CD14-positive monocyte (primary cell): ENCODE data around the gene HAP1. TPM values are rescaled to one million over a fixed set of nuclear protein-coding genes. Genes with fewer than 3 reads are reported as not detected.

ENCODE experiments used
- DNase-seq, 3 donors: peaks; one replicate each; pipeline ENCODE4 v3.0.0-alpha.2; 2011 to 2022
- H2AFZ ChIP-seq: 2 replicates; pipeline ENCODE4 v1.6.0; 2012; ENCODE audit warnings: mild to moderate bottlenecking, low read depth, low read length, inconsistent platforms; ENCODE audit not compliant: insufficient read depth, poor library complexity, severe bottlenecking
- H3K27ac ChIP-seq, 2 donors: 1 replicate in 1 of 2; 2 replicates in 1 of 2; pipeline ENCODE4 v1.5.1; 2012 to 2013; ENCODE audit warnings: low read length in 2 of 2, control low read depth in 1 of 2, inconsistent platforms in 1 of 2, low read depth in 1 of 2, mild to moderate bottlenecking in 1 of 2
- H3K27me3 ChIP-seq, 2 donors: one replicate each; pipeline versions ENCODE4 v1.6.0 to v1.6.1; 2011 to 2013; ENCODE audit warnings: low read length in 2 of 2; ENCODE audit not compliant: control insufficient read depth in 2 of 2, insufficient read depth in 2 of 2
- H3K36me3 ChIP-seq, 2 donors: replicated peaks in 1 of 2; 1 replicate in 1 of 2; 2 replicates in 1 of 2; pipeline versions ENCODE4 v1.5.1 to v1.6.1; 2012 to 2013; ENCODE audit warnings: low read length in 2 of 2, control low read depth in 1 of 2, inconsistent platforms in 1 of 2, mild to moderate bottlenecking in 1 of 2; ENCODE audit not compliant: insufficient read depth in 2 of 2, control insufficient read depth in 1 of 2
- H3K4me1 ChIP-seq, 2 donors: 1 replicate in 1 of 2; 2 replicates in 1 of 2; pipeline versions ENCODE4 v1.5.1 to v1.6.1; 2012 to 2013; ENCODE audit warnings: low read length in 2 of 2, control low read depth in 1 of 2, inconsistent platforms in 1 of 2, mild to moderate bottlenecking in 1 of 2, moderate library complexity in 1 of 2; ENCODE audit not compliant: insufficient read depth in 2 of 2, control insufficient read depth in 1 of 2
- H3K4me2 ChIP-seq: replicated peaks from 2 replicates; pipeline ENCODE3; 2012; ENCODE audit warnings: low read length, moderate library complexity, mild to moderate bottlenecking; ENCODE audit not compliant: poor library complexity, severe bottlenecking; ENCODE audit errors: extremely low read depth
- H3K4me3 ChIP-seq, 3 experiments: fragments of 200-600 bp in 1 of 3; sonication (generic) in 1 of 3; replicated peaks in 1 of 3; 1 replicate in 2 of 3; 2 replicates in 1 of 3; pipeline ENCODE4 v1.5.1; 2011 to 2013; ENCODE audit warnings: low read length in 3 of 3, mild to moderate bottlenecking in 3 of 3, control low read depth in 2 of 3, low read depth in 2 of 3, inconsistent platforms in 1 of 3, moderate library complexity in 1 of 3
- H3K79me2 ChIP-seq: 2 replicates; pipeline ENCODE4 v1.6.0; 2012; ENCODE audit warnings: mild to moderate bottlenecking, control low read depth, inconsistent platforms, low read length, moderate library complexity; ENCODE audit not compliant: insufficient read depth
- H3K9ac ChIP-seq: 2 replicates; pipeline ENCODE4 v1.6.0; 2017; ENCODE audit warnings: low read length, mild to moderate bottlenecking; ENCODE audit not compliant: insufficient read depth, poor library complexity, severe bottlenecking
- H3K9me3 ChIP-seq, 2 donors: replicated peaks in 1 of 2; 1 replicate in 1 of 2; 2 replicates in 1 of 2; pipeline versions ENCODE4 v1.5.1 to v1.6.1; 2012 to 2013; ENCODE audit warnings: low read length in 2 of 2, control low read depth in 1 of 2; ENCODE audit not compliant: control insufficient read depth in 1 of 2, insufficient read depth in 1 of 2
- H4K20me1 ChIP-seq: 2 replicates; pipeline ENCODE4 v1.6.0; 2012; ENCODE audit warnings: mild to moderate bottlenecking, low read length, control low read depth, moderate library complexity; ENCODE audit not compliant: insufficient read depth
- H3K27ac Mint-ChIP-seq, 7 donors: one replicate each; pipeline ENCODE4 v1.8.0; 2020; ENCODE audit warnings: mild to moderate bottlenecking in 7 of 7, mixed read lengths in 7 of 7, moderate library complexity in 6 of 7, inconsistent platforms in 2 of 7
- H3K27me3 Mint-ChIP-seq, 3 donors: one replicate each; pipeline ENCODE4 v1.8.0; 2021 to 2022; ENCODE audit warnings: low read depth in 3 of 3, mild to moderate bottlenecking in 3 of 3, mixed read lengths in 3 of 3, moderate library complexity in 3 of 3, inconsistent platforms in 1 of 3
- H3K36me3 Mint-ChIP-seq, 2 donors: one replicate each; pipeline ENCODE4 v1.8.0; 2020; ENCODE audit warnings: mixed read lengths in 2 of 2, inconsistent platforms in 1 of 2, mild to moderate bottlenecking in 1 of 2
- H3K4me1 Mint-ChIP-seq: one replicate; pipeline ENCODE4 v1.8.0; 2020; ENCODE audit warnings: mild to moderate bottlenecking, mixed read lengths
- H3K4me3 Mint-ChIP-seq, 2 donors: one replicate each; pipeline ENCODE4 v1.8.0; 2020; ENCODE audit warnings: mild to moderate bottlenecking in 2 of 2, mixed read lengths in 2 of 2, moderate library complexity in 1 of 2
- H3K9me3 Mint-ChIP-seq, 7 donors: one replicate each; pipeline ENCODE4 v1.8.0; 2020 to 2022; ENCODE audit warnings: mixed read lengths in 7 of 7, mild to moderate bottlenecking in 6 of 7, moderate library complexity in 6 of 7, inconsistent platforms in 2 of 7
- CTCF ChIP-seq: fragments of 200-600 bp; IDR thresholded peaks from one replicate; pipeline ENCODE4 v1.8.0; 2022; ENCODE audit warnings: antibody characterized with exemption, mild to moderate bottlenecking
- WGBS: methylation state at CpG from one replicate; pipeline ENCODE4 v1.1.5; 2013; ENCODE audit warnings: missing lambda C conversion rate; ENCODE audit not compliant: insufficient coverage; 5-methylcytosine and 5-hydroxymethylcytosine counted together
- intact Hi-C, 2 donors: fragments of 100-400 bp; cut with micrococcal nuclease; formaldehyde crosslinking; loops; one replicate each; pipeline versions ENCODE4 v1.15.0 to v1.15.1; 2023
- polyA plus RNA-seq, 3 donors: library from polyadenylated mRNA; depleted of rRNA in 1 of 3; unstranded in 2 of 3; stranded (reverse) in 1 of 3; fragments of 300-500 nt in 2 of 3; fragments of >200 nt in 1 of 3; fragmentation: Illumina TruSeq in 2 of 3; gene quantifications; 1 replicate in 2 of 3; 2 replicates in 1 of 3; pipeline ENCODE4 v1.2.3, GENCODE V29; 2012 to 2021

The HAP1 gene
- polyA plus RNA-seq, 3 donors: not detected

- no peaks in the 10 kb centered on the region for H3K36me3 ChIP-seq
- no peaks in the 10 kb centered on the region for H3K9me3 ChIP-seq
- 80% methylated on average over 12 of the region's 12 CpGs for WGBS
- intact Hi-C loops: no loop called here
- no peak overlapping the region for H3K27ac ChIP-seq
- H3K27me3 ChIP-seq: peaks cover 8 to 24% of the 10 kb centered on the region in 2 donors
- Mint-ChIP-seq H3K27me3 (peaks cover 25 to 35% (median 32%) of the 10 kb centered on the region in 3 donors), H3K4me3 (no peak overlapping the region), H3K4me1 (peaks cover 2% of the 10 kb centered on the region), H3K9me3 (peaks cover 0 to under 1% (median 0%) of the 10 kb centered on the region in 7 donors), H3K36me3 (no peaks in the 10 kb centered on the region), H3K27ac (no peak overlapping the region)
- H3K4me1 ChIP-seq: no peaks in the 10 kb centered on the region
- no peak for TF ChIP-seq CTCF
- H3K4me2 ChIP-seq: no peak overlapping the region
- no peak overlapping the region for H2AFZ ChIP-seq
- H3K9ac ChIP-seq: no peak overlapping the region
- no peaks in the 10 kb centered on the region for H4K20me1 ChIP-seq
- H3K4me3 ChIP-seq: no peak overlapping the region
- no peaks in the 10 kb centered on the region for H3K79me2 ChIP-seq
- no peak for DNase-seq
Observed at GRCh38 chr17:41728056-41728455, 6.4 kb downstream of the HAP1 start.

GRCh38 chr17:41725134-41725533, 9.3 kb downstream of the HAP1 start:
- Histone ChIP-seq H4K20me1 (no peaks in the 10 kb centered on the region), H3K27me3 (peaks cover 0 to 1% of the 10 kb centered on the region in 2 donors), H3K36me3 (no peaks in the 10 kb centered on the region), H3K4me2 (no peak overlapping the region), H3K9me3 (no peaks in the 10 kb centered on the region), H2AFZ (no peak overlapping the region), H3K79me2 (no peaks in the 10 kb centered on the region), H3K27ac (no peak overlapping the region), H3K9ac (no peak overlapping the region), H3K4me1 (no peaks in the 10 kb centered on the region), H3K4me3 (no peak overlapping the region)
- intact Hi-C loops: no loop called here
- no peak for TF ChIP-seq CTCF
- Mint-ChIP-seq H3K4me3 (no peak overlapping the region), H3K27ac (no peak overlapping the region), H3K9me3 (peaks cover 0 to 2% (median 0%) of the 10 kb centered on the region in 7 donors), H3K4me1 (no peaks in the 10 kb centered on the region), H3K27me3 (peaks cover 2 to 10% (median 10%) of the 10 kb centered on the region in 3 donors), H3K36me3 (no peaks in the 10 kb centered on the region)
- WGBS: no CpG with 5 or more reads among the region's 5 CpGs
- DNase-seq: no peak
